ENCODE data around the gene RIMBP2. TPM values are rescaled to one million over a fixed set of nuclear protein-coding genes. Genes with fewer than 3 reads are reported as not detected.

RIMBP2 gene
- total RNA-seq, 4 donors from 2014 or later: 0.29 to 8.2 (median 5.6) TPM

DNA sequence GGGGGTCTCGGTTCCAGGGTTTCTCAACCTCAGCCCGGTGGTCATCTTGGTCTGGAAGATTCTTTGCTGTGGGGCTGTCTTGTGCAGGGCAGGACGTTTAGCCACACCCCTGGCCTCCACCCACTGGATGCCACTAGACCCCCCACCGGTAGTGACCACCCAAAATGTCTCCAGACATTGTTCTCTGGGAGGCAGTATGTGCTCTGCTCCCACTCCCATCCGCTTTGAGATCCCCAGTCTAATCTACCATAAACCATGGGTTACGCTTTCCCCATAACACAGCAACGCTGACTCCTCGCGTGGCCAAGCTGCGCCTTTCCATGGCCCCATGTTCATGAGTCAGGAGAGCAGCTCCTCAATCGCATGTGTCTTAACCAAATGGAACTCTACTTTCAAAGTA lies 155.8 kb downstream of the RIMBP2 start:
- intact Hi-C loops (cut with DNase I; ENCODE audit: low total_unique reads): no loop called here

DNA sequence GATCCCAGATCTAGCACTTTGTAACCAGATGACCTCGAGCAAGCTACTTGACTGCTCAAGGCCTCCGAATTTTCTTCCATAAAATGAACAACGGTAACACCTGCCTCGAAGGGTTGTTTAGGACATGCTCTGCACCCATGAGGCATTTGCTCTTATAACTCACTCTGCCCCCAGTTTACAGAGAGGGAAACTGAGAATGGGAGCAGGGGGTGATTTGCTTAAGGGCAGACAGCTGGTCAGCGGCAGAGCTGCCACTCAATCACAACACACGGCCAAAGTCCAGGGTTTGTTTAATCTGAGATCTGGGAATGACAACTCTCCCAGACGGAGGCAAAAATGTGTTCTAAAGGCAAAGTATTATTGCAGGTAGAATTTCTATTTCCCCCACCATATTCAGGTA lies 156.3 kb downstream of the RIMBP2 start:
- intact Hi-C loops (cut with DNase I; ENCODE audit: low total_unique reads): no loop called here
- no peak overlapping the region for H3K27ac ChIP-seq
- TF ChIP-seq, protein P1, sequence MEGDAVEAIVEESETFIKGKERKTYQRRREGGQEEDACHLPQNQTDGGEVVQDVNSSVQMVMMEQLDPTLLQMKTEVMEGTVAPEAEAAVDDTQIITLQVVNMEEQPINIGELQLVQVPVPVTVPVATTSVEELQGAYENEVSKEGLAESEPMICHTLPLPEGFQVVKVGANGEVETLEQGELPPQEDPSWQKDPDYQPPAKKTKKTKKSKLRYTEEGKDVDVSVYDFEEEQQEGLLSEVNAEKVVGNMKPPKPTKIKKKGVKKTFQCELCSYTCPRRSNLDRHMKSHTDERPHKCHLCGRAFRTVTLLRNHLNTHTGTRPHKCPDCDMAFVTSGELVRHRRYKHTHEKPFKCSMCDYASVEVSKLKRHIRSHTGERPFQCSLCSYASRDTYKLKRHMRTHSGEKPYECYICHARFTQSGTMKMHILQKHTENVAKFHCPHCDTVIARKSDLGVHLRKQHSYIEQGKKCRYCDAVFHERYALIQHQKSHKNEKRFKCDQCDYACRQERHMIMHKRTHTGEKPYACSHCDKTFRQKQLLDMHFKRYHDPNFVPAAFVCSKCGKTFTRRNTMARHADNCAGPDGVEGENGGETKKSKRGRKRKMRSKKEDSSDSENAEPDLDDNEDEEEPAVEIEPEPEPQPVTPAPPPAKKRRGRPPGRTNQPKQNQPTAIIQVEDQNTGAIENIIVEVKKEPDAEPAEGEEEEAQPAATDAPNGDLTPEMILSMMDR (IDR thresholded peaks at IDR 0.05): no peak
- no peak for TF ChIP-seq POLR2A (IDR thresholded peaks at IDR 0.05)
- no peaks in the 10 kb centered on the region for H3K27me3 ChIP-seq
- no peaks in the 10 kb centered on the region for H3K36me3 ChIP-seq
- no peaks in the 10 kb centered on the region for H3K4me1 ChIP-seq
- no peak overlapping the region for H3K4me3 ChIP-seq
- no peak for DNase-seq
- peaks cover 0 to 2% of the 10 kb centered on the region in 2 donors for H3K9me3 ChIP-seq

More for the DNA sequence above, 155.8 kb downstream of the RIMBP2 start:
- no peaks in the 10 kb centered on the region for H3K27me3 ChIP-seq
- TF ChIP-seq POLR2A (IDR thresholded peaks at IDR 0.05): no peak
- TF ChIP-seq, protein P1 (IDR thresholded peaks at IDR 0.05): no peak
- H3K27ac ChIP-seq: no peak overlapping the region
- peaks cover 0 to 7% of the 10 kb centered on the region in 2 donors for H3K9me3 ChIP-seq
- no peaks in the 10 kb centered on the region for H3K4me1 ChIP-seq
- no peak for DNase-seq
- H3K4me3 ChIP-seq: no peak overlapping the region
- no peaks in the 10 kb centered on the region for H3K36me3 ChIP-seq

DNA sequence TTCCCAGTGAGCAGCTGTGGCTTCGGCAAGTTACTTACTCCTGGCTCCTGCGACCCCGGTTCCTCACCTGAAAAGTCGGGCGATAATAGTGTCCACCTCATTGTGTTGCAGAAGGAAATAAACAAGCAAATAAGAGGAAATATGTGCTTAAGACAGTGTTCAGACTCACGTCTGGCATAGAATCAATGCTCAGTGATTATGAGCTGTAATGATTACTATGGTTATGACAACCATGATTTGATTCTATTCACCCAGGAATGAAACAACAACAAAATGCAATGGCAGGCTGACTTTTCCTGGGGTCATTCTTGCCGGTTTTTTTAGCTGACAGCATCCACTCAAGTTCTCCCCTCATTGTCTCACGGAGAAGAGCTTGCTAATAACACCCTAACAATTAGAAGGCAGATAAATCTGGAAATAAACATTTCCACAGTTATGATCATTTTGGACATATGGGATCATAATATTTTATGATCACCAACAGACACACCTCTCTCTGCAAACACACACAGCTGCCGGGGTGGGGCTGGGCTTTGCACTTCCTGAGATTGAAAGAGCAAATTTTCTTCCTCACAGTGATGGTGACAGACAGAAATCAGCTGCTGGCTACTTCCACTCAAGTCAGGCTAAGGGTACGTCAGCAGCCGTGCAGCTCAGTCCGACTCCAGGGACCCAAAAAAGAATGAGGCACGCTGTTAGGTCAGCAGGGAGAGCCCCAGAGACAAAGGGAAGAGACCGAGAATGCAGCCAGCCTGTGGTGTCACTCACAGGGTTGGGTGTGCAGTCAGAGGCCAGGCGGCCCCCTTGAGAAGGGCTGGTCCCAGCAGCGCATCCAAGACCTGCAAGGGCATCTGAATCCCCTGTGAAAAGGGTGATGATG lies 158.0 kb downstream of the RIMBP2 start:
- intact Hi-C loops (cut with DNase I; ENCODE audit: low total_unique reads): no loop called here
- no peaks in the 10 kb centered on the region for H3K36me3 ChIP-seq
- DNase-seq: no peak
- no peaks in the 10 kb centered on the region for H3K9me3 ChIP-seq
- H3K27ac ChIP-seq: no peak overlapping the region
- H3K27me3 ChIP-seq: no peaks in the 10 kb centered on the region
- H3K4me3 ChIP-seq: no peak overlapping the region
- H3K4me1 ChIP-seq: no peaks in the 10 kb centered on the region
- no peak for TF ChIP-seq POLR2A (IDR thresholded peaks at IDR 0.05)

DNA sequence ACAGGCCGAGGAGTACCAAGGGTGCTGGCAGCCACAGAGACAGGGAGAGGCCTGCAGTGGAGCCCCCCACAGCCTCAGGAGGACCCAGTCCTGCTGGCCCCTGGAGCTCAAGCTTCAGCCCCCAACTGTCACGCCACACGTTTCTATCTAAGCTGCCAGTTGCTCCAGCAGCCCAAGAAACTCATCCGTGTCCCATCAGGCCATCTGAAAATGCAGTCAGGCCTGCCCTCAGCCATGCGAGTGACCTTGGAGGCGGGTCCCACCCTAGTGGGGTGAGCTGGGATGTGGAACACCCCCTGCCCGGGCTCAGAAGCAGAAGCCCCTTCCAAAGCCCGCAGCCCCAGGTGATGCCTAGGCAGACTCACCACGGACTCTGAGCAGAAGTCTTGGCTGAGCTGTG lies 158.9 kb downstream of the RIMBP2 start:
- no peaks in the 10 kb centered on the region for H3K9me3 ChIP-seq
- no peaks in the 10 kb centered on the region for H3K36me3 ChIP-seq
- intact Hi-C loops (cut with DNase I; ENCODE audit: low total_unique reads): no loop called here
- no peak overlapping the region for H3K4me3 ChIP-seq
- TF ChIP-seq, protein P1 (IDR thresholded peaks at IDR 0.05): no peak
- no peak for TF ChIP-seq POLR2A (IDR thresholded peaks at IDR 0.05)
- no peaks in the 10 kb centered on the region for H3K4me1 ChIP-seq
- no peak overlapping the region for H3K27ac ChIP-seq
- no peaks in the 10 kb centered on the region for H3K27me3 ChIP-seq
- no peak for DNase-seq

DNA sequence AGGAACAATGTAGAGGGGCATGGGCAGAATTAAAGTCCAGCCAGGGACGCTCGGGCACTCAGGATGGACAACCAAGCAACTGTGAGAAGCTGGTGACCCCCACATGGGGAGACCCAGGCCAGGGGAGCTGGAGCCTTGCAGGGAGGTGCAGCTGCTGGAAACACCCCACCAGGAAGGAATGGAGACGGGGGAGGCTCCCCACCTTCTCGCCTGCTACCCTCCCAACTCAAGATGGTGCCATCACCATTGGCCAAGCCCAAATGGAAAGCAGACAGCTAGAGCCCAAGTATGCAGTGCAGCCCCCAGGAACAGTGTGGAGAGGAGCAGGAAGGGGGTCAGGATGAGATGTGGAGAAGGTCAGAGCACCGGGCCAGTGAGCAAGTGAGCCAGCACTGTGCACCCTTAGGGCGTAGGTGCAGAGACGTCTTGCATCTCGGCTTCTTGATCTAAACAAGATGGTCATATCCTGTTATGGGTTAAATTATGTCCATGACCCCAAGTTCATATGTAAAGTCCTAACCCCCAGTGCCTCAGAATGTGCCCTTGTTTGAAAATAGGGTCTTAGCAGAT lies 159.5 kb downstream of the RIMBP2 start:
- Histone ChIP-seq H3K9me3 (peaks cover 0 to 2% of the 10 kb centered on the region in 2 donors), H3K27me3 (no peaks in the 10 kb centered on the region), H3K27ac (no peak overlapping the region), H3K4me1 (no peaks in the 10 kb centered on the region), H3K36me3 (no peaks in the 10 kb centered on the region), H3K4me3 (no peak overlapping the region)
- intact Hi-C loops (cut with DNase I; ENCODE audit: low total_unique reads): no loop called here
- no peak for TF ChIP-seq POLR2A (IDR thresholded peaks at IDR 0.05)
- TF ChIP-seq, protein P1 (IDR thresholded peaks at IDR 0.05): no peak
- no peak for DNase-seq

Measured in uterus (tissue), 4 donors.